Mesenchymal stem cell (in vitro differentiated cells and primary cell): ENCODE results near the gene CFAP65.

Source experiments
- DNase-seq: peaks from one replicate; pipeline ENCODE4 v3.0.0-alpha.2; 2013
- H2AFZ ChIP-seq: one replicate; pipeline ENCODE4 v1.6.1; 2013; ENCODE audit warnings: low read depth, mild to moderate bottlenecking, control low read depth, inconsistent platforms, low read length, moderate library complexity
- H2AK5ac ChIP-seq: 2 replicates; pipeline ENCODE4 v1.6.1; 2013; ENCODE audit warnings: low read length, moderate library complexity, mild to moderate bottlenecking, inconsistent platforms; ENCODE audit not compliant: severe bottlenecking
- H2BK120ac ChIP-seq: one replicate; pipeline ENCODE4 v1.6.1; 2013; ENCODE audit warnings: low read depth, mild to moderate bottlenecking, inconsistent platforms, low read length, moderate library complexity
- H2BK12ac ChIP-seq, 2 experiments: one replicate each; pipeline ENCODE4 v1.6.1; 2013; ENCODE audit warnings: inconsistent platforms in 2 of 2, low read length in 2 of 2, mild to moderate bottlenecking in 2 of 2, moderate library complexity in 2 of 2, control low read depth in 1 of 2
- H2BK15ac ChIP-seq: one replicate; pipeline ENCODE4 v1.6.1; 2013; ENCODE audit warnings: mild to moderate bottlenecking, low read depth, inconsistent platforms; ENCODE audit not compliant: poor library complexity, severe bottlenecking
- H2BK5ac ChIP-seq: 2 replicates; pipeline ENCODE4 v1.6.1; 2013; ENCODE audit warnings: low read depth, mild to moderate bottlenecking, low read length, control low read depth, inconsistent platforms; ENCODE audit not compliant: poor library complexity, severe bottlenecking
- H3K14ac ChIP-seq, 2 experiments: one replicate each; pipeline ENCODE4 v1.6.1; 2013; ENCODE audit warnings: inconsistent platforms in 2 of 2, low read length in 2 of 2, control low read depth in 1 of 2, mild to moderate bottlenecking in 1 of 2, moderate library complexity in 1 of 2
- H3K18ac ChIP-seq, 2 experiments: one replicate each; pipeline ENCODE4 v1.6.1; 2013; ENCODE audit warnings: inconsistent platforms in 2 of 2, low read length in 2 of 2, control low read depth in 1 of 2, low read depth in 1 of 2, mild to moderate bottlenecking in 1 of 2
- H3K23ac ChIP-seq, 2 experiments: one replicate each; pipeline ENCODE4 v1.6.1; 2013; ENCODE audit warnings: inconsistent platforms in 2 of 2, low read length in 2 of 2, mild to moderate bottlenecking in 2 of 2, moderate library complexity in 2 of 2, control low read depth in 1 of 2
- H3K27ac ChIP-seq: 2 replicates; pipeline ENCODE4 v1.5.1; 2013; ENCODE audit warnings: mild to moderate bottlenecking, moderate library complexity, low read length, control low read depth, inconsistent platforms; ENCODE audit not compliant: poor library complexity, severe bottlenecking
- H3K27me3 ChIP-seq, 2 experiments: 2 replicates each; pipeline versions ENCODE4 v1.6.1 to v1.7.0; 2013; ENCODE audit warnings: low read length in 2 of 2, mild to moderate bottlenecking in 2 of 2, moderate library complexity in 2 of 2, control low read depth in 1 of 2, inconsistent platforms in 1 of 2; ENCODE audit not compliant: control insufficient read depth in 1 of 2, insufficient read depth in 1 of 2
- H3K36me3 ChIP-seq, 2 experiments: 2 replicates each; pipeline versions ENCODE4 v1.6.1 to v1.7.0; 2013; ENCODE audit warnings: low read length in 2 of 2, control low read depth in 1 of 2, inconsistent platforms in 1 of 2, low read depth in 1 of 2, mild to moderate bottlenecking in 1 of 2; ENCODE audit not compliant: insufficient read depth in 2 of 2, control insufficient read depth in 1 of 2
- H3K4ac ChIP-seq, 2 experiments: one replicate each; pipeline ENCODE4 v1.6.1; 2013; ENCODE audit warnings: inconsistent platforms in 2 of 2, low read length in 2 of 2, mild to moderate bottlenecking in 2 of 2, moderate library complexity in 2 of 2, control low read depth in 1 of 2, low read depth in 1 of 2
- H3K4me1 ChIP-seq: 2 replicates; pipeline ENCODE4 v1.6.1; 2013; ENCODE audit warnings: low read depth, low read length, control low read depth; ENCODE audit not compliant: control insufficient read depth, insufficient read depth
- H3K4me2 ChIP-seq: 2 replicates; pipeline ENCODE4 v1.6.1; 2013; ENCODE audit warnings: low read length, mild to moderate bottlenecking, inconsistent platforms; ENCODE audit not compliant: poor library complexity, severe bottlenecking
- H3K4me3 ChIP-seq, 2 experiments: 2 replicates each; pipeline versions ENCODE4 v1.5.1 to v1.7.0; 2013; ENCODE audit warnings: low read length in 2 of 2, mild to moderate bottlenecking in 2 of 2, control low read depth in 1 of 2, low read depth in 1 of 2; ENCODE audit not compliant: insufficient read depth in 1 of 2
- H3K79me1 ChIP-seq: replicated peaks from 2 replicates; pipeline ENCODE4 v1.6.1; 2013; ENCODE audit warnings: mild to moderate bottlenecking, control low read depth, low read length, inconsistent platforms; ENCODE audit not compliant: poor library complexity, severe bottlenecking
- H3K9ac ChIP-seq: 2 replicates; pipeline ENCODE4 v1.7.0; 2013; ENCODE audit warnings: mild to moderate bottlenecking, low read length, moderate library complexity
- H3K9me3 ChIP-seq: 2 replicates; pipeline ENCODE4 v1.7.0; 2013; ENCODE audit warnings: mild to moderate bottlenecking, low read length; ENCODE audit not compliant: control insufficient read depth
- H4K8ac ChIP-seq: one replicate; pipeline ENCODE4 v1.6.1; 2013; ENCODE audit warnings: inconsistent platforms, mild to moderate bottlenecking, low read length, moderate library complexity
- H4K91ac ChIP-seq: one replicate; pipeline ENCODE4 v1.6.1; 2013; ENCODE audit warnings: mild to moderate bottlenecking, low read length, inconsistent platforms
- WGBS: methylation state at CpG from one replicate; pipeline ENCODE4 v1.1.7; 2013; ENCODE audit warnings: mixed read lengths; 5-methylcytosine and 5-hydroxymethylcytosine counted together

CFAP65 gene

DNA sequence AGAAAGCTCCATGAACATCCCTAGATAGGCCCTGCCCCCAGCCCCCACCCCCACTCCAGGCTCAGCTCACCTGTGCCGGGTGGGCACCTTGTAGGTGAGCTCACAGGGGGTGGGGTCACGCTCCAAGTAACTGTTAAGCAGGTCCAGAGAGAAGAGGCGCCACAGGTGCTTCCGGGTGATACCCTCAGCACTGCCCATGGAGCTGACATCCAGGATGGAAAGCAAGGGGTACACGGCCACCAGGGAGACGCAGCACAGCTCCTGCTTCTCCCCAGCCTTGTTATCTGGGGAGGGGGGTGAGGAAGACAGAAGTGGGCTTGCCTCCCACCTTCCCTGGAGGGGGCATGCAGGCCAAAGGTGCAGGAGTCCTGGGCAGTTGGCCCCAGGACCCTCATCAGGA is 21.9 kb downstream of the CFAP65 start:
- Histone ChIP-seq H3K4me2 (no peak overlapping the region), H2BK15ac (no peak overlapping the region), H3K9ac (no peak overlapping the region), H3K4me3 (no peak overlapping the region), H2AK5ac (no peak overlapping the region), H3K27ac (no peak overlapping the region), H3K79me1 (no peaks in the 10 kb centered on the region), H3K23ac (no peak overlapping the region), H3K27me3 (peaks cover 74 to 91% of the 10 kb centered on the region in 2 experiments), H4K8ac (no peak overlapping the region), H3K4ac (no peak overlapping the region), H2BK5ac (no peak overlapping the region), H3K18ac (no peak overlapping the region), H3K36me3 (no peaks in the 10 kb centered on the region), H4K91ac (no peak overlapping the region), H2BK12ac (no peak overlapping the region), H3K4me1 (no peaks in the 10 kb centered on the region), H2BK120ac (no peak overlapping the region), H3K14ac (no peak overlapping the region), H3K9me3 (no peaks in the 10 kb centered on the region), H2AFZ (no peak overlapping the region)
- no peak for DNase-seq
- WGBS = 83% methylated on average over 6 of the region's 6 CpGs

DNA sequence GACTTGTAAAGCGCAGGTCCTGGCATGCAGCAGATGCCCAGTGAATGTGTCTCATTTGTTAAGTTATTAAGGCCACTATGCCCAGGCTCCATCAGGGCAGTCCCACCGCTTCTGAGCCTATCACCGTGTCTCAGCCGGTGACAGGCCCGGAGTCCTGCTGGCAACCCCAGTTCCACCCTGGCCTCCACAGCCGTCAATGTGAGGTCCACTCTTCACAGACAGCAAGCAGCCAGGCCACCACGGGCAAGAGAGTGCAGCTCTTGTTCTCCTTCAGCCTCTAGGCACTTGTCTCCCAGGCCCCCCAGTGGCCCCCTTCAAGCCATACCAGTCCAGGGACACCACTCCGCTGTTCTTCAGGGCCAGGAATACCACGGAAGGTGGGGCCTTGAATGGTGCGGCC is 22.6 kb downstream of the CFAP65 start:
- no peak overlapping the region for H2BK5ac ChIP-seq
- H3K23ac ChIP-seq = no peak overlapping the region
- no peak overlapping the region for H2BK15ac ChIP-seq
- H3K4ac ChIP-seq = no peak overlapping the region
- no peaks in the 10 kb centered on the region for H3K9me3 ChIP-seq
- H2BK12ac ChIP-seq = no peak overlapping the region
- no peaks in the 10 kb centered on the region for H3K4me1 ChIP-seq
- H2AK5ac ChIP-seq = no peak overlapping the region
- no peak overlapping the region for H2AFZ ChIP-seq
- H4K91ac ChIP-seq = no peak overlapping the region
- H3K36me3 ChIP-seq = no peaks in the 10 kb centered on the region
- H3K27me3 ChIP-seq = peaks cover 73 to 94% of the 10 kb centered on the region in 2 experiments
- no peak overlapping the region for H3K18ac ChIP-seq
- DNase-seq = no peak
- no peaks in the 10 kb centered on the region for H3K79me1 ChIP-seq
- H3K27ac ChIP-seq = no peak overlapping the region
- H3K9ac ChIP-seq = no peak overlapping the region
- H3K14ac ChIP-seq = no peak overlapping the region
- H3K4me2 ChIP-seq = no peak overlapping the region
- H4K8ac ChIP-seq = no peak overlapping the region
- no peak overlapping the region for H2BK120ac ChIP-seq
- no peak overlapping the region for H3K4me3 ChIP-seq
- WGBS = 90% methylated on average over 10 of the region's 10 CpGs

DNA sequence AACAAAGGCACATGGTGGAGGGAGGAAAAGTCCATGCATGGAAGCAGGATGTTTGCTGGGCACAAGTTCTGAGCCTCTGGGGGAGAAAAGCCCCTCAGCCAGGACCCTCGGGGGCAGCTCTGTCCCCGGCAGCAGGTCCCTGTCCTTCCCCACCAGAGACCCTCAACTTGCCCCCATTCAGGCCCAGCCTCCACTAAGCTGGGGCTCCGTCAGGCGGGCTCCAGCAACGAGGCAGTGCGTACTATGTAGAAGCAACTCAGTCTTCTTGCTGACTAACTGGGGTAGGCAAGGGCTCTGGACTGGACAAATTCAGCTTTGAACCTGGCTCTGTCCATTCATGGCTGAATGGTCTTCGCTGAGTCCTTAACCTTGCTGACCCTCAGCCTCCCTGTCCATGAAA is 23.0 kb downstream of the CFAP65 start:
- Histone ChIP-seq H3K79me1 (no peaks in the 10 kb centered on the region), H4K91ac (no peak overlapping the region), H3K4me2 (no peak overlapping the region), H3K4me3 (no peak overlapping the region), H2BK5ac (no peak overlapping the region), H3K18ac (no peak overlapping the region), H3K4ac (no peak overlapping the region), H3K27me3 (peaks cover 72 to 94% of the 10 kb centered on the region in 2 experiments), H4K8ac (no peak overlapping the region), H3K9ac (no peak overlapping the region), H3K27ac (no peak overlapping the region), H2BK12ac (no peak overlapping the region), H3K9me3 (no peaks in the 10 kb centered on the region), H2AK5ac (no peak overlapping the region), H2BK120ac (no peak overlapping the region), H3K14ac (no peak overlapping the region), H2AFZ (no peak overlapping the region), H3K23ac (no peak overlapping the region), H2BK15ac (no peak overlapping the region), H3K4me1 (no peaks in the 10 kb centered on the region), H3K36me3 (no peaks in the 10 kb centered on the region)
- no peak for DNase-seq
- 79% methylated on average over 7 of the region's 7 CpGs for WGBS

DNA sequence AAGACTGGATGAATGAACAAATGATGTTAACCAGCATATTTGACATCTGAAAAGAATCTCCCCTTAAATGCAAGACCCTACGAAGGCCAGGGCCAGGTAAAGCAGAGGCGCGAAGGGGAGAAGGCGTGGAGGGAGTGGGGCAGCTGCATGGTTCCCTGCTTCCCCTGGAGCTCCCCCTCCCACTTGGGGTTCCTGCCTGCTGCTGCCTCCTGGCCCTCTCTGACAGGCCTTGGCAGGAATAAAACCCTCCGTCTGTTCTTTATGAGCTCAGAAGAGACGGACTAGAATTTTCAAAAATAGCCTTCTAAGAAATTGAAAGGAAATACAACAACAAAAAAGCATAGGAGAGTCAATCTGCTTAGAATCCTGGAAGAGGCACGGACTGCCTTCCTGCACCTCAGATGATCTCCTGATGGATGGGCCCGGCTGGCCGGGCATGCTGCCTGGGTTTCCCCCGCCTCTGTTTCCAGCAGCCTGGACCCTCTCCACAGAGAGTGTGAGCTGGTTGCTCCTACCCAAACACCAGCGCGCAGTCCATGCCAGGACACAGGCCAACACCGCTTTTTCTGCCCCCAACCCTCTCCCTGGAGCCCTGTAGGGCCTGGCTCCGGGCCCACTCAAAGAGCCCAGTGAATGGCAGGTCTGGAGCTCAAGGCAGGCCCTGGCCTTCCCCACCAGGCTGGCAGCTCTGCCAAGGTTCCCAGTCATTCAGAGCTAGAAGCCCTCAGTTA is 23.9 kb downstream of the CFAP65 start:
- no peak overlapping the region for H3K18ac ChIP-seq
- no peak overlapping the region for H3K9ac ChIP-seq
- no peak overlapping the region for H2BK15ac ChIP-seq
- H3K79me1 ChIP-seq = no peaks in the 10 kb centered on the region
- H3K4ac ChIP-seq = no peak overlapping the region
- no peak overlapping the region for H3K23ac ChIP-seq
- H2AK5ac ChIP-seq = no peak overlapping the region
- no peak overlapping the region for H4K8ac ChIP-seq
- no peaks in the 10 kb centered on the region for H3K4me1 ChIP-seq
- no peaks in the 10 kb centered on the region for H3K9me3 ChIP-seq
- H3K36me3 ChIP-seq = no peaks in the 10 kb centered on the region
- no peak overlapping the region for H3K4me3 ChIP-seq
- no peak overlapping the region for H4K91ac ChIP-seq
- no peak overlapping the region for H3K14ac ChIP-seq
- peaks cover 67 to 93% of the 10 kb centered on the region in 2 experiments for H3K27me3 ChIP-seq
- WGBS = 79% methylated on average over 13 of the region's 14 CpGs
- H2BK5ac ChIP-seq = no peak overlapping the region
- no peak for DNase-seq
- no peak overlapping the region for H3K27ac ChIP-seq
- H2AFZ ChIP-seq = no peak overlapping the region
- no peak overlapping the region for H3K4me2 ChIP-seq
- no peak overlapping the region for H2BK12ac ChIP-seq
- no peak overlapping the region for H2BK120ac ChIP-seq
